PFSK-1 (cell line): Measurements from ENCODE around the gene PREX1.

Experiments
- POLR2AphosphoS5 ChIP-seq: IDR thresholded peaks from 2 replicates; pipeline ENCODE4 v1.6.1; 2012; ENCODE audit warnings: low read depth, mild to moderate bottlenecking, control low read depth, low read length, moderate library complexity
- REST ChIP-seq, 2 experiments: IDR thresholded peaks; 2 replicates each; pipeline versions ENCODE4 v1.6.1 to v1.8.0; 2011 to 2012; ENCODE audit warnings: low read depth in 2 of 2, low read length in 2 of 2, control low read depth in 1 of 2, inconsistent platforms in 1 of 2, mild to moderate bottlenecking in 1 of 2, moderate library complexity in 1 of 2; ENCODE audit not compliant: insufficient read depth in 1 of 2
- SIN3A ChIP-seq: IDR thresholded peaks from 2 replicates; pipeline ENCODE4 v1.6.1; 2012; ENCODE audit warnings: mild to moderate bottlenecking, low read length, moderate library complexity, borderline replicate concordance; ENCODE audit not compliant: insufficient read depth
- TAF1 ChIP-seq: IDR thresholded peaks from 2 replicates; pipeline ENCODE4 v1.6.1; 2012; ENCODE audit warnings: low read length, control low read depth, borderline replicate concordance; ENCODE audit not compliant: insufficient read depth

DNA sequence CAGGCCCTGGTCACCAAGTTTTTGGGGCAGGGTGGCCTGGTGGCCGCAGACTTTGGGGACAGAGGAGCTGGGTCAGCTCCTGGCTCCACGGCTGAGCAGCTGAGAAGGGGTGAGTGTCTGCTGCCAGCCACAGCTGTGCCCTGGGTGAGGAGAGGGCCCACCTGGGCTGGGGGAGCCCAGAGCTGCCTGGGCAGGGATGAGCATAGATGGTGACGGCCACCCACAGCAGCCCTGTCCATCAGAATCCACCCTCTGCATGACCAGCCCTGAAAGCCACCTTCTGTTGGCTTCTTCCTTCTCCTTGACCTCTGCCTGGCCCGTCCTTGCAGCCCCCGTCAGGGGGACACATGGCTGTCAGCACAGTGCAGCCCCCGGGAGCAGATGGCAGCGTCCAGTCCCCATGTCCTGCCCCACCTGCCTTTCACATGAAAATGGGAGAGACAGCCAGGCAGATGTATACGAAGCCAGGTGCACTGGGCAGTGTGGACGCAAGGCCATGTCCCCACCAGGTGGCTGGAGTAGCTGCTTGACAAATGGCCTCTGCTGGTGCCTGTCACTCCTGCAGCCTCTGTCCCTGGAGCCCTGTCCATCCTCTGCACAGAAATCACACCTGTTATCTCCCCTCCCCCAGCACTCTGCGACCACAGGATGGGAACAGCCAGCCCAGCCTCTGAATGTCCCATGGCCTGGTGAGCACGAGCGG, 220.8 kb downstream of the PREX1 start:
- TF ChIP-seq REST (IDR thresholded peaks at IDR 0.05; ENCODE audit: insufficient read depth in 1 of 2, low read depth in 2 of 2, low read length in 2 of 2), result no peak
- no peak for TF ChIP-seq TAF1
- TF ChIP-seq POLR2AphosphoS5, result no peak
- TF ChIP-seq SIN3A, result no peak
